Endothelial cell of umbilical vein (primary cell): ENCODE data around the gene ICAM3. TPM values are rescaled to one million over a fixed set of nuclear protein-coding genes. Genes with fewer than 3 reads are reported as not detected.
"Not testable (repeated sequence)": the region's sequence is repeated elsewhere in the genome, so short reads cannot be mapped to it uniquely, and the experiment has no call there.

ENCODE experiments used
- BruUV-seq: library from RNA; stranded (reverse); fragments of 400-500 nt; replicated peaks from 2 replicates; lab custom pipeline; 2021; lab: Mats Ljungman, UMichigan
- CTCF ChIA-PET: fragments of 300-600, 350-600 bp; sonication (Branson Sonifier 250); formaldehyde crosslinking; loops from one replicate; lab custom pipeline; 2021; ENCODE audit warnings: antibody characterized with exemption, inconsistent platforms; lab: Charles Lee
- POLR2A ChIA-PET: fragments of 300-600, 350-600 bp; sonication (Branson Sonifier 250); formaldehyde crosslinking; loops from one replicate; lab custom pipeline; 2021; ENCODE audit warnings: antibody characterized with exemption, inconsistent platforms; lab: Charles Lee
- DNase-seq: peaks from one replicate; pipeline ENCODE4 v3.0.0-alpha.2; 2011; ENCODE audit warnings: low read depth, low spot score
- FAIRE-seq: peaks from 2 replicates; lab custom pipeline; 2011; peaks lifted over from hg19 to GRCh38; lab: Jason Lieb, UNC
- H2AFZ ChIP-seq: 2 replicates; pipeline ENCODE4 v1.6.0; 2012; ENCODE audit warnings: low read depth, low read length, control low read depth, inconsistent platforms
- H3K27ac ChIP-seq: 2 replicates; pipeline ENCODE4 v1.5.1; 2011; ENCODE audit warnings: low read depth, mild to moderate bottlenecking, control low read depth, low read length, moderate library complexity; ENCODE audit not compliant: insufficient read depth
- H3K27me3 ChIP-seq, 2 experiments: 2 replicates each; pipeline versions ENCODE4 v1.6.0 to v1.6.1; 2011; ENCODE audit warnings: low read length in 2 of 2, mixed read lengths in 1 of 2; ENCODE audit not compliant: control insufficient read depth in 2 of 2, insufficient read depth in 2 of 2
- H3K36me3 ChIP-seq, 2 experiments: 2 replicates in 1 of 2; 3 replicates in 1 of 2; pipeline ENCODE4 v1.5.1; 2011; ENCODE audit warnings: low read length in 2 of 2, mild to moderate bottlenecking in 1 of 2, moderate library complexity in 1 of 2; ENCODE audit not compliant: control insufficient read depth in 2 of 2, insufficient read depth in 2 of 2; ENCODE audit errors: extremely low read depth in 1 of 2
- H3K4me1 ChIP-seq: 3 replicates; pipeline ENCODE4 v1.5.1; 2011; ENCODE audit warnings: mild to moderate bottlenecking, low read length; ENCODE audit not compliant: control insufficient read depth, insufficient read depth; ENCODE audit errors: extremely low read depth
- H3K4me2 ChIP-seq: 2 replicates; pipeline ENCODE4 v1.6.1; 2011; ENCODE audit warnings: low read length, control low read depth, mixed read lengths; ENCODE audit not compliant: insufficient read depth
- H3K4me3 ChIP-seq, 3 experiments: fragments of 200-600 bp in 1 of 3; sonication (generic), shearing (Covaris generic) in 1 of 3; replicated peaks in 1 of 3; 2 replicates each; pipeline ENCODE4 v1.5.1; 2011 to 2016; ENCODE audit warnings: control low read depth in 3 of 3, low read length in 3 of 3, mild to moderate bottlenecking in 2 of 3, inconsistent platforms in 1 of 3, low read depth in 1 of 3, moderate library complexity in 1 of 3; ENCODE audit not compliant: insufficient read depth in 1 of 3
- H3K79me2 ChIP-seq: 2 replicates; pipeline ENCODE4 v1.6.0; 2012; ENCODE audit warnings: low read length, inconsistent platforms; ENCODE audit not compliant: control insufficient read depth, insufficient read depth
- H3K9ac ChIP-seq: replicated peaks from 2 replicates; pipeline ENCODE3; 2011; ENCODE audit warnings: low read length, control low read depth; ENCODE audit not compliant: insufficient read depth; ENCODE audit errors: extremely low read depth
- H3K9me1 ChIP-seq: replicated peaks from 3 replicates; pipeline ENCODE4 v1.6.0; 2011; ENCODE audit warnings: mild to moderate bottlenecking, low read length; ENCODE audit not compliant: control insufficient read depth, insufficient read depth; ENCODE audit errors: extremely low read depth
- H3K9me3 ChIP-seq: replicated peaks from 2 replicates; pipeline ENCODE4 v1.5.1; 2012; ENCODE audit warnings: low read length, inconsistent platforms; ENCODE audit not compliant: control insufficient read depth, insufficient read depth
- H4K20me1 ChIP-seq: replicated peaks from 2 replicates; pipeline ENCODE3; 2011; ENCODE audit warnings: mild to moderate bottlenecking, low read length; ENCODE audit not compliant: control insufficient read depth, insufficient read depth; ENCODE audit errors: extremely low read depth
- EZH2 ChIP-seq: IDR thresholded peaks from 2 replicates; pipeline ENCODE4 v1.6.1; 2012; ENCODE audit warnings: borderline replicate concordance, low read depth, mild to moderate bottlenecking, moderate library complexity, low read length, inconsistent platforms; ENCODE audit not compliant: severe bottlenecking
- FOS ChIP-seq: IDR thresholded peaks from 2 replicates; pipeline ENCODE4 v1.6.1; 2011; ENCODE audit warnings: mild to moderate bottlenecking, low read length, moderate library complexity, borderline replicate concordance; ENCODE audit not compliant: insufficient read depth
- GATA2 ChIP-seq: IDR thresholded peaks from 2 replicates; pipeline ENCODE4 v1.7.0; 2011; ENCODE audit warnings: low read depth, mild to moderate bottlenecking, moderate library complexity, mixed read lengths, low read length; ENCODE audit not compliant: insufficient read length, insufficient read depth
- MAX ChIP-seq: IDR thresholded peaks from 2 replicates; pipeline ENCODE4 v1.6.1; 2011; ENCODE audit not compliant: insufficient read depth, insufficient read length
- POLR2AphosphoS5 ChIP-seq: IDR thresholded peaks from 2 replicates; pipeline ENCODE4 v1.6.1; 2012; ENCODE audit warnings: low read depth, mild to moderate bottlenecking, control low read depth, low read length, moderate library complexity; ENCODE audit not compliant: insufficient read depth
- dilution Hi-C: fragments of 300-500 bp; cut with MboI; formaldehyde crosslinking; loops from one replicate; pipeline ENCODE4 v1.15.0; 2019; ENCODE audit warnings: low sequenced_read_pairs; ENCODE audit not compliant: extremely low pct_ligation_motif_present
- intact Hi-C: fragments of 100-400 bp; cut with micrococcal nuclease; formaldehyde crosslinking; loops from one replicate; pipeline ENCODE4 v1.10.0; 2022
- polyA plus RNA-seq, 4 experiments: library from polyadenylated mRNA; depleted of rRNA in 3 of 4; stranded (reverse) in 3 of 4; unstranded in 1 of 4; fragments of >200 nt; gene quantifications; 2 replicates each; pipeline versions ENCODE4 v1.2.1 to v1.2.3, GENCODE V29; 2011 to 2012; ENCODE audit warnings: missing spikeins in 1 of 4
- total RNA-seq: library from RNA; stranded (reverse); gene quantifications from 2 replicates; pipeline ENCODE4 v1.2.3, GENCODE V29; 2021
- TF ChIP-seq, protein P1 (sequence below), 2 donors: IDR thresholded peaks; 1 replicate in 1 of 2; 2 replicates in 1 of 2; pipeline ENCODE4 v1.5.1; 2011; ENCODE audit warnings: low read length in 2 of 2, mild to moderate bottlenecking in 2 of 2, moderate library complexity in 2 of 2, control low read depth in 1 of 2, inconsistent platforms in 1 of 2, low read depth in 1 of 2; ENCODE audit not compliant: insufficient read depth in 1 of 2; ENCODE audit errors: extremely low read depth in 1 of 2

ICAM3 gene
- total and polyA plus RNA-seq, 2 donors (not counting 3 experiments of a cell fraction or from before 2014, with no cell fraction given): 6.7 to 11.6 TPM

DNA sequence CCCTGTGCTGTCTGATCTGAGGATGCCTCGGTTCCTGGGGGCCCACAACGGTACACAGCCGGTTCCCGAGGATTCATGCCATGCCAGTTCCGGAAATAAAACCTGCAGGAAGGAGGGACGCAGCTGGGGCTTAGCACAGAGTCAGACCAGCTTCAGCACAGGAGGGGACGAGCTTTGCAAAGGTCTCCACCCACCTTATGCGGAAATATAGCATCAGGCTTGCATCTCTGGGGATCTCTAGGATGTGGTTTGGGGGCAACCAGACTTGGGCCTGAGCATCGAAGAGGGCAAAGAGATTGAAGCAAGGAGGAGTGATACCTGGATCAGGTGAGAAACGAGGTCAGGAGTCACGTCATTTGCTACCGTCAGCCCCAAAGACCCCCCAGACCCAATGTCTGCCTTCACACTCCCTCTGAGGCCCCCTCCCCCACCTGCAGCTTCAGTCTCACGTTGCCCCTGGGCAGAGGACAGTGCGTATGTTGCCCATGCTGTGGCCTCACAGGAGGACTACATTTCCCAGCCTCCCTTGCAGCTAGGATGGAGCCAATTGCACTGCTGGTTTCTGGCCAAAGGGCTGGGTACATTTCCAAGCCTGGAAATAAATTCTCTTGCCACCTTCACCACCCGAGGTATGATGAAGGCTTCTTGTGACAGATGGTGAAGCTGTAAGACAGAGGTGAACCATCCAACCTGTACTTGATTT, 28.8 kb upstream of the ICAM3 start:
- H2AFZ ChIP-seq: no peak overlapping the region
- ChIA-PET CTCF (interaction anchor here (1.0 to 1.8 kb wide), 2 partner anchors 12 to 20 kb away, joined by 3 to 4 read pairs; no protein-coding TSS in a partner anchor), POLR2A (no interaction called here)
- DNase-seq: no peak
- H3K4me1 ChIP-seq: no peaks in the 10 kb centered on the region
- H3K27me3 ChIP-seq: no peaks in the 10 kb centered on the region
- no peaks in the 10 kb centered on the region for H3K9me3 ChIP-seq
- H3K27ac ChIP-seq: no peak overlapping the region
- no peak for FAIRE-seq
- peaks cover 6 to 33% of the 10 kb centered on the region in 2 experiments for H3K36me3 ChIP-seq
- no peaks in the 10 kb centered on the region for H3K9me1 ChIP-seq
- TF ChIP-seq POLR2AphosphoS5 (no peak), EZH2 (no peak), GATA2 (no peak), FOS (no peak), MAX (no peak)
- TF ChIP-seq, protein P1, sequence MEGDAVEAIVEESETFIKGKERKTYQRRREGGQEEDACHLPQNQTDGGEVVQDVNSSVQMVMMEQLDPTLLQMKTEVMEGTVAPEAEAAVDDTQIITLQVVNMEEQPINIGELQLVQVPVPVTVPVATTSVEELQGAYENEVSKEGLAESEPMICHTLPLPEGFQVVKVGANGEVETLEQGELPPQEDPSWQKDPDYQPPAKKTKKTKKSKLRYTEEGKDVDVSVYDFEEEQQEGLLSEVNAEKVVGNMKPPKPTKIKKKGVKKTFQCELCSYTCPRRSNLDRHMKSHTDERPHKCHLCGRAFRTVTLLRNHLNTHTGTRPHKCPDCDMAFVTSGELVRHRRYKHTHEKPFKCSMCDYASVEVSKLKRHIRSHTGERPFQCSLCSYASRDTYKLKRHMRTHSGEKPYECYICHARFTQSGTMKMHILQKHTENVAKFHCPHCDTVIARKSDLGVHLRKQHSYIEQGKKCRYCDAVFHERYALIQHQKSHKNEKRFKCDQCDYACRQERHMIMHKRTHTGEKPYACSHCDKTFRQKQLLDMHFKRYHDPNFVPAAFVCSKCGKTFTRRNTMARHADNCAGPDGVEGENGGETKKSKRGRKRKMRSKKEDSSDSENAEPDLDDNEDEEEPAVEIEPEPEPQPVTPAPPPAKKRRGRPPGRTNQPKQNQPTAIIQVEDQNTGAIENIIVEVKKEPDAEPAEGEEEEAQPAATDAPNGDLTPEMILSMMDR (IDR thresholded peaks at IDR 0.05; ENCODE audit: extremely low read depth in 1 of 2, insufficient read depth in 1 of 2, low read depth in 1 of 2, low read length in 2 of 2): no peak
- H4K20me1 ChIP-seq: no peaks in the 10 kb centered on the region
- dilution Hi-C loops (no loop called here), intact Hi-C loops (no loop called here)
- no TSS peak for BruUV-seq
- no peak overlapping the region for H3K4me3 ChIP-seq
- no peaks in the 10 kb centered on the region for H3K79me2 ChIP-seq
- H3K9ac ChIP-seq: no peak overlapping the region
- no peak overlapping the region for H3K4me2 ChIP-seq

DNA sequence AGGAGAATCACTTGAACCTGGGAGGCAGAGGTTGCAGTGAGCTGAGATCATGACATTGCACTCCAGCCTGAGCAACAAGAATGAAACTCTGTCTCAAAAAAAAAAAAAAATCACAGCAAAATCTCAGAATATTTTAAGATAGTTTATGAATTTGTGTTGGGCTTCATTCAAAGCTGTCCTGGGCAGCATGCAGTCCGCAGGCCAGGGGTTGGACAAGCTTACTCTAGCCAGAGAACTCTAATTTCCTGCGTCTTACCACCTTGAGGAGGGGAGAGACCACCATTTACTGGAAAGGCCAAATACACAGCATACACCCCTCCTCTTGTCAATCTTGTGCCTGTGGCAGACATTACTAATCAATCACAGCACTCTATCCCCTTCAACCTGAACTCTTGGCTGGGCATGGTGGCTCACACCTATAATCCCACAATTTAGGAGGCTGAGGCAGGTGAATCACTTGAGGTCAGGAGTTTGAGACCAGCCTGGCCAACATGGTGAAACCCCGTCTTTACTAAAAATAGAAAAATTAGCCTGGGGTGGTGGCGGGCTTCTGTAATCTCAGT, 27.6 kb upstream of the ICAM3 start:
- DNase-seq, H3K79me2 ChIP-seq, POLR2A ChIA-PET, H3K4me3 ChIP-seq, FAIRE-seq, H3K9ac ChIP-seq, H3K4me2 ChIP-seq, H3K4me1 ChIP-seq, intact Hi-C loops, BruUV-seq, H3K27me3 ChIP-seq, H3K9me3 ChIP-seq, H2AFZ ChIP-seq, H3K9me1 ChIP-seq, H3K27ac ChIP-seq, H4K20me1 ChIP-seq, dilution Hi-C loops: not testable (repeated sequence)
- CTCF ChIA-PET: interaction anchor here (0.9 to 1.8 kb wide), 2 partner anchors 11 to 117 kb away, joined by 3 to 4 read pairs; no protein-coding TSS in a partner anchor
- peaks cover 6 to 41% of the 10 kb centered on the region in 2 experiments for H3K36me3 ChIP-seq
